Measurements from ENCODE around the gene ASB13.

Gene ASB13

DNA sequence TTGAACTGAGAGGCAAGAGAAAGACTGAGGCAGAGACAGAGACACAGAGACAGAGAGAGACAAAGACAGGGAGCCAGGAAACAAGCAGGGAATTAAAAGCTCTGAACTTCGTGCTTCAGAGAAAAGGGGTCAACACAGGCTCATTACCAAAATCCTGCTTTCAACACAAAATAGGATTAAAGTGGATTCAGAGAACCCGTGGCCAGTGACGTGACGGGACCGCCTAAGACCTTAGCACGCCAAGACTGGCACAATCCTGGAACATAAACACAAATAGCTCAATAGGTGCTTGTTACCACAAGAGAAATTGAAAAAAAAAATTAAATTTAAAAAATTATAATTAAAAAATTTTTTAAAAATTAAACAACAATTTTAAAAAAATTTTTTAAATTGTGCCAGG is 21.5 kb downstream of the ASB13 start:
- TF ChIP-seq CTCF (IDR thresholded peaks at IDR 0.05; ENCODE audit: control insufficient read depth, insufficient read depth, low read depth, low read length, missing control alignments): no peak
- no peak overlapping the region for H3K4me3 ChIP-seq (ENCODE audit: control insufficient read depth, low read depth, low read length)
- DNase-seq (ENCODE audit: low read depth): no peak

GRCh38 chr10:5643346-5644067 is 22.9 kb downstream of the ASB13 start:
- no peak overlapping the region for H3K4me3 ChIP-seq (ENCODE audit: control insufficient read depth, low read depth, low read length)
- TF ChIP-seq CTCF (IDR thresholded peaks at IDR 0.05; ENCODE audit: control insufficient read depth, insufficient read depth, low read depth, low read length, missing control alignments): no peak
- no peak for DNase-seq (ENCODE audit: low read depth)

- H3K4me3 ChIP-seq (ENCODE audit: control insufficient read depth, low read depth, low read length): no peak overlapping the region
- TF ChIP-seq CTCF (IDR thresholded peaks at IDR 0.05; ENCODE audit: control insufficient read depth, insufficient read depth, low read depth, low read length, missing control alignments): no peak
- DNase-seq (ENCODE audit: low read depth): no peak
Observed at GRCh38 chr10:5641501-5641900, 24.9 kb downstream of the ASB13 start.

GRCh38 chr10:5640501-5640900 is 25.9 kb downstream of the ASB13 start:
- DNase-seq (ENCODE audit: low read depth): no peak
- no peak for TF ChIP-seq CTCF (IDR thresholded peaks at IDR 0.05; ENCODE audit: control insufficient read depth, insufficient read depth, low read depth, low read length, missing control alignments)

GRCh38 chr10:5640036-5640435 is 26.4 kb downstream of the ASB13 start:
- no peak for TF ChIP-seq CTCF (IDR thresholded peaks at IDR 0.05; ENCODE audit: control insufficient read depth, insufficient read depth, low read depth, low read length, missing control alignments)
- H3K4me3 ChIP-seq (ENCODE audit: control insufficient read depth, low read depth, low read length): no peak overlapping the region
- DNase-seq (ENCODE audit: low read depth): no peak

More at GRCh38 chr10:5640501-5640900, 25.9 kb downstream of the ASB13 start:
- no peak overlapping the region for H3K4me3 ChIP-seq (ENCODE audit: control insufficient read depth, low read depth, low read length)

DNA sequence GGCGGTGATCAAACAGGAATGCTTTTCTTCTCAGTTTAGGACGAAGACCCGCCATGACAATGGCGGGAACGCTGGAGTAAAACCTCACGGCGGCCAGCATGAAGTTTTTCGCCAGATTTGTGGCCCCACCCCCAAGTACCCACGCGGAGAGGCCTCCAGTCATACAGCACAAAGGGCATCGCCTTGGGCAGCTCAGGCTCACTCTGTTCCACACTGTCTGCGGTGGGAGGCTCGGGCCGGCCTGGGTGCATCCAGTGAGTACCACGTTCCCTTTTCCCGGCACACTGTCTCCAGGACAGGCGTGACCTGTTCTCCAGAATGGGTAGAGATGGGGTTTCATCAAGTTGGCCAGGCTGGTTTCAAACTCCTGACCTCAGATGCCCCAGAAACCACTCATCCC is 27.3 kb downstream of the ASB13 start:
- no peak overlapping the region for H3K4me3 ChIP-seq (ENCODE audit: control insufficient read depth, low read depth, low read length)
- no peak for DNase-seq (ENCODE audit: low read depth)
- TF ChIP-seq CTCF (IDR thresholded peaks at IDR 0.05; ENCODE audit: control insufficient read depth, insufficient read depth, low read depth, low read length, missing control alignments): no peak

All from AG09309 (cell line).